B cell (primary cell): Measurements from ENCODE around the gene MCM3AP. TPM values are rescaled to one million over a fixed set of nuclear protein-coding genes. Genes with fewer than 3 reads are reported as not detected.

Experiments
- ATAC-seq: fragments of 200-7000 bp; cut with Tn5 transposase; one replicate; pipeline ENCODE4 v1.10.0; 2021; ENCODE audit warnings: low read depth, mild to moderate bottlenecking, moderate number of reproducible peaks, moderate library complexity
- CTCF ChIA-PET: fragments of 350-600 bp; sonication (Branson Sonifier 250); formaldehyde crosslinking; loops from one replicate; lab custom pipeline; 2021; ENCODE audit warnings: antibody characterized with exemption, inconsistent platforms; lab: Charles Lee
- POLR2A ChIA-PET: fragments of 350-600 bp; sonication (Branson Sonifier 250); formaldehyde crosslinking; loops from one replicate; lab custom pipeline; 2021; ENCODE audit warnings: antibody characterized with exemption; lab: Charles Lee
- DNase-seq: peaks from one replicate; pipeline ENCODE4 v3.0.0; 2013
- H2AFZ ChIP-seq: 2 replicates; pipeline ENCODE4 v1.6.1; 2012; ENCODE audit warnings: mild to moderate bottlenecking, low read depth, low read length; ENCODE audit not compliant: insufficient read depth, poor library complexity, severe bottlenecking
- H3K27ac ChIP-seq, 2 donors: 1 replicate in 1 of 2; 2 replicates in 1 of 2; pipeline ENCODE4 v1.5.1; 2012 to 2013; ENCODE audit warnings: low read length in 2 of 2, mild to moderate bottlenecking in 2 of 2, moderate library complexity in 1 of 2
- H3K27me3 ChIP-seq, 4 experiments: fragments of 200-600 bp in 1 of 4; sonication (generic) in 1 of 4; replicated peaks in 1 of 4; 1 replicate in 2 of 4; 2 replicates in 2 of 4; pipeline versions ENCODE4 v1.6.1 to v1.7.0; 2013 to 2016; ENCODE audit warnings: low read length in 3 of 4, mild to moderate bottlenecking in 2 of 4, mixed read lengths in 1 of 4, moderate library complexity in 1 of 4; ENCODE audit not compliant: insufficient read depth in 4 of 4, control insufficient read depth in 3 of 4; ENCODE audit errors: control extremely low read depth in 1 of 4
- H3K36me3 ChIP-seq, 2 experiments: replicated peaks in 1 of 2; 1 replicate in 1 of 2; 2 replicates in 1 of 2; pipeline versions ENCODE4 v1.6.1 to v1.7.1; 2013; ENCODE audit warnings: low read length in 1 of 2; ENCODE audit not compliant: insufficient read depth in 2 of 2, control insufficient read depth in 1 of 2; ENCODE audit errors: control extremely low read depth in 1 of 2, extremely low read depth in 1 of 2
- H3K4me1 ChIP-seq, 2 donors: fragments of 200-600 bp in 1 of 2; sonication (generic) in 1 of 2; 1 replicate in 1 of 2; 2 replicates in 1 of 2; pipeline versions ENCODE4 v1.5.1 to v1.6.1; 2013 to 2017; ENCODE audit warnings: low read length in 2 of 2; ENCODE audit not compliant: control insufficient read depth in 2 of 2, insufficient read depth in 2 of 2
- H3K4me2 ChIP-seq: replicated peaks from 2 replicates; pipeline ENCODE3; 2012; ENCODE audit warnings: mild to moderate bottlenecking, low read depth, low read length; ENCODE audit not compliant: poor library complexity, severe bottlenecking
- H3K4me3 ChIP-seq, 5 experiments: fragments of 200-600 bp in 1 of 5; sonication (generic) in 1 of 5; 1 replicate in 3 of 5; 2 replicates in 2 of 5; pipeline versions ENCODE4 v1.5.1 to v1.7.0; 2011 to 2016; ENCODE audit warnings: low read length in 4 of 5, mild to moderate bottlenecking in 4 of 5, low read depth in 2 of 5, control low read depth in 1 of 5, moderate library complexity in 1 of 5; ENCODE audit not compliant: insufficient read depth in 1 of 5; ENCODE audit errors: control extremely low read depth in 1 of 5, extremely low read depth in 1 of 5
- H3K79me2 ChIP-seq: fragments of 200-600 bp; sonication (generic); one replicate; pipeline ENCODE4 v1.6.0; 2016; ENCODE audit warnings: low read length; ENCODE audit not compliant: control insufficient read depth, insufficient read depth
- H3K9ac ChIP-seq: fragments of 200-600 bp; sonication (generic); 2 replicates; pipeline ENCODE4 v1.6.1; 2017; ENCODE audit warnings: mild to moderate bottlenecking, low read length, moderate library complexity
- H3K9me3 ChIP-seq, 3 donors: one replicate each; pipeline versions ENCODE4 v1.6.1 to v1.7.1; 2013; ENCODE audit warnings: low read length in 2 of 3; ENCODE audit not compliant: control insufficient read depth in 2 of 3, insufficient read depth in 1 of 3; ENCODE audit errors: control extremely low read depth in 1 of 3
- H4K20me1 ChIP-seq: 2 replicates; pipeline ENCODE4 v1.6.0; 2012; ENCODE audit warnings: mild to moderate bottlenecking, low read length; ENCODE audit not compliant: insufficient read depth, control insufficient read depth, poor library complexity, severe bottlenecking
- H3K27ac Mint-ChIP-seq: one replicate; pipeline ENCODE4 v1.8.0; 2021; ENCODE audit warnings: mixed read lengths
- H3K27me3 Mint-ChIP-seq: one replicate; pipeline ENCODE4 v1.8.0; 2021; ENCODE audit warnings: mixed read lengths
- H3K4me1 Mint-ChIP-seq: one replicate; pipeline ENCODE4 v1.8.0; 2021; ENCODE audit warnings: mixed read lengths
- H3K4me3 Mint-ChIP-seq: one replicate; pipeline ENCODE4 v1.8.0; 2021; ENCODE audit warnings: mixed read lengths
- H3K9me3 Mint-ChIP-seq: one replicate; pipeline ENCODE4 v1.8.0; 2022; ENCODE audit warnings: mixed read lengths; ENCODE audit not compliant: insufficient read depth
- EZH2 ChIP-seq: IDR thresholded peaks from 2 replicates; pipeline ENCODE4 v1.6.1; 2012; ENCODE audit warnings: borderline replicate concordance, low read depth, mild to moderate bottlenecking, moderate library complexity, low read length; ENCODE audit not compliant: insufficient read depth, poor library complexity, severe bottlenecking
- WGBS: methylation state at CpG from one replicate; pipeline ENCODE4 v1.1.5; 2013; ENCODE audit warnings: missing lambda C conversion rate; ENCODE audit not compliant: insufficient coverage; 5-methylcytosine and 5-hydroxymethylcytosine counted together
- intact Hi-C: fragments of 100-400 bp; cut with micrococcal nuclease; formaldehyde crosslinking; loops from one replicate; pipeline ENCODE4 v1.10.0; 2022
- polyA plus RNA-seq: library from polyadenylated mRNA; depleted of rRNA; stranded (reverse); fragments of >200 nt; gene quantifications from 2 replicates; pipeline ENCODE4 v1.2.3, GENCODE V29; 2012
- total RNA-seq, 2 donors: library from RNA; stranded (reverse); fragments of 120-200 nt in 1 of 2; gene quantifications; 1 replicate in 1 of 2; 2 replicates in 1 of 2; pipeline versions ENCODE4 v1.2.3 to v1.2.4, GENCODE V29; 2013 to 2022
- TF ChIP-seq, protein P1 (sequence below): fragments of 200-600 bp; IDR thresholded peaks from one replicate; pipeline ENCODE4 v1.8.0; 2022; ENCODE audit warnings: antibody characterized with exemption, mild to moderate bottlenecking

MCM3AP gene
- total and polyA plus RNA-seq, 2 donors (not counting 1 experiment from before 2014, with no cell fraction given) = 61.7 to 180 TPM

DNA sequence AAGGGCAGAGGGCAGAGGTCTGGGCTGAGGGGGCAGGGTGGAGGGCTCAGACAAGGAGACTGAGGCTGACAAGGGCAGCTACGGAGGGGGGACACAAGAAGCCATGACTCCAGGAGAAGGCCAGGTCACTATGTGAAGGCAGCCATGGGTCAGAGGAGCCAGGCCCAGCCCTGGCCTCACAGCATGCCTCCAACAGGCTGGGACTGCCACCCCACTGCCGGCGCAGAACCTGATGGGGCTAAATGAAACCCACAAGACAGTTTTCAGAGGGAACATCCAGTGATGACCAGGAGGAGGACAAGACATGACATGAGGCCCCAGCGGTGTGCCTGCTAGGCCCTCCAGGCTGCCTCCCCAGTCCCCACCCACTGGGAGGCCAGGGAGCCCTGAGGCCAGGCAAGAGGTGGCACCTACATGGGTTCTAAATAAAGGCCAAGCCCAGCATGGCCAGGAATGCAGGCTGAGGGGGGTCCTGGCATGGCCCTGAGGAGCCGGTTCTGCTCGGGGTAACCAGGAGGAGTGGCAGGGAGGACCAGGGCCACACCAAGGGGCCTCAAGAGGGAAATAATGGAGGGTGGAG, 29.6 kb downstream of the MCM3AP start:
- H3K4me3 Mint-ChIP-seq = no peak overlapping the region
- 98% methylated on average over 6 of the region's 6 CpGs for WGBS
- intact Hi-C loops = loop anchor here (2.0 kb wide), 1 partner anchor 27 kb away; the partner anchor contains the start of gene LSS
- Histone ChIP-seq H3K27ac (no peak overlapping the region), H3K36me3 (peaks cover 1 to 83% of the 10 kb centered on the region in 2 experiments), H4K20me1 (no peaks in the 10 kb centered on the region), H3K27me3 (no peaks in the 10 kb centered on the region), H3K79me2 (peaks cover 10% of the 10 kb centered on the region), H3K4me3 (no peak overlapping the region), H3K4me1 (peaks cover 17 to 25% of the 10 kb centered on the region in 2 donors), H3K4me2 (no peak overlapping the region), H3K9me3 (no peaks in the 10 kb centered on the region), H2AFZ (no peak overlapping the region), H3K9ac (no peak overlapping the region)
- DNase-seq = no peak
- CTCF ChIA-PET = no interaction called here
- peaks cover 25% of the 10 kb centered on the region for H3K4me1 Mint-ChIP-seq
- ATAC-seq = no peak
- H3K27me3 Mint-ChIP-seq = no peaks in the 10 kb centered on the region
- TF ChIP-seq, protein P1, sequence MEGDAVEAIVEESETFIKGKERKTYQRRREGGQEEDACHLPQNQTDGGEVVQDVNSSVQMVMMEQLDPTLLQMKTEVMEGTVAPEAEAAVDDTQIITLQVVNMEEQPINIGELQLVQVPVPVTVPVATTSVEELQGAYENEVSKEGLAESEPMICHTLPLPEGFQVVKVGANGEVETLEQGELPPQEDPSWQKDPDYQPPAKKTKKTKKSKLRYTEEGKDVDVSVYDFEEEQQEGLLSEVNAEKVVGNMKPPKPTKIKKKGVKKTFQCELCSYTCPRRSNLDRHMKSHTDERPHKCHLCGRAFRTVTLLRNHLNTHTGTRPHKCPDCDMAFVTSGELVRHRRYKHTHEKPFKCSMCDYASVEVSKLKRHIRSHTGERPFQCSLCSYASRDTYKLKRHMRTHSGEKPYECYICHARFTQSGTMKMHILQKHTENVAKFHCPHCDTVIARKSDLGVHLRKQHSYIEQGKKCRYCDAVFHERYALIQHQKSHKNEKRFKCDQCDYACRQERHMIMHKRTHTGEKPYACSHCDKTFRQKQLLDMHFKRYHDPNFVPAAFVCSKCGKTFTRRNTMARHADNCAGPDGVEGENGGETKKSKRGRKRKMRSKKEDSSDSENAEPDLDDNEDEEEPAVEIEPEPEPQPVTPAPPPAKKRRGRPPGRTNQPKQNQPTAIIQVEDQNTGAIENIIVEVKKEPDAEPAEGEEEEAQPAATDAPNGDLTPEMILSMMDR = no peak
- no peak for TF ChIP-seq EZH2
- POLR2A ChIA-PET = no interaction called here
- no peaks in the 10 kb centered on the region for H3K9me3 Mint-ChIP-seq
- peak overlapping the region; percentile 32 for H3K27ac Mint-ChIP-seq

DNA sequence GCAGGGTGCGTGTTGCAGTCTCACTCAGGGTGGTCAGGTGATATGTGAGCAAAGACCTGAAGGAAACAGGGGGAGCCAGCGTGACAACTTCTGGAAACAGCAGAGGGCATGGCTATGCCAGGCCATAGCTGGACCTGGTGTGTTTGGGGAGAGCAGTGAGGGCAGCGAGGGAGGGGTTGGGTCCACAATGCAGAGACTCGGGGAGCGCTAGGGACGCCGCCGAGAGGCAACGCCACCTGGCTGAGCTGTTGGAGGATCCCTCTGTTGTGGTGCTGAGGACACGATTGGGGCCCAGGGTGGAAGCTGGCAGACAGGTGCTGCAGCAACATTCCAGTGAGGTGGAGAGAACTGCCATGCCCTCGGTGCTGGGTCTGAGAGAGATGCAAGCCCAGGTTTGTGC, 30.2 kb downstream of the MCM3AP start:
- Histone ChIP-seq H4K20me1 (no peaks in the 10 kb centered on the region), H3K27me3 (no peaks in the 10 kb centered on the region), H3K36me3 (peaks cover 1 to 83% of the 10 kb centered on the region in 2 experiments), H3K9ac (no peak overlapping the region), H2AFZ (no peak overlapping the region), H3K4me1 (peaks cover 17 to 25% of the 10 kb centered on the region in 2 donors), H3K4me2 (no peak overlapping the region), H3K4me3 (no peak overlapping the region), H3K27ac (peak overlapping the region in 1 of 2 donors; percentile 87), H3K79me2 (peaks cover 12% of the 10 kb centered on the region), H3K9me3 (no peaks in the 10 kb centered on the region)
- Mint-ChIP-seq H3K4me3 (no peak overlapping the region), H3K27me3 (no peaks in the 10 kb centered on the region), H3K27ac (peak overlapping the region; percentile 90), H3K4me1 (peaks cover 30% of the 10 kb centered on the region), H3K9me3 (no peaks in the 10 kb centered on the region)
- DNase-seq (no peak), ATAC-seq (no peak)
- CTCF ChIA-PET = no interaction called here
- POLR2A ChIA-PET = no interaction called here
- over 99% methylated on average over 11 of the region's 11 CpGs for WGBS
- TF ChIP-seq, protein P1 = no peak
- TF ChIP-seq EZH2 = no peak
- intact Hi-C loops = loop anchor here (2.0 kb wide), 1 partner anchor 26 kb away; the partner anchor contains the start of gene LSS
